Skeletal muscle cell (primary cell): Measurements from ENCODE around the gene GALNT10.

ENCODE experiments used
- DNase-seq: peaks from one replicate; pipeline ENCODE4 v3.0.0-alpha.2; 2010; ENCODE audit warnings: low read depth
- H3K4me3 ChIP-seq: 2 replicates; pipeline ENCODE4 v1.5.1; 2011; ENCODE audit warnings: low read depth, mild to moderate bottlenecking, control low read depth, low read length, moderate library complexity

Gene GALNT10

GRCh38 chr5:154222414-154222813 lies 31.9 kb downstream of the GALNT10 start:
- no peak overlapping the region for H3K4me3 ChIP-seq
- DNase-seq = no peak

GRCh38 chr5:154223320-154223719 lies 32.8 kb downstream of the GALNT10 start:
- no peak for DNase-seq
- no peak overlapping the region for H3K4me3 ChIP-seq

DNA sequence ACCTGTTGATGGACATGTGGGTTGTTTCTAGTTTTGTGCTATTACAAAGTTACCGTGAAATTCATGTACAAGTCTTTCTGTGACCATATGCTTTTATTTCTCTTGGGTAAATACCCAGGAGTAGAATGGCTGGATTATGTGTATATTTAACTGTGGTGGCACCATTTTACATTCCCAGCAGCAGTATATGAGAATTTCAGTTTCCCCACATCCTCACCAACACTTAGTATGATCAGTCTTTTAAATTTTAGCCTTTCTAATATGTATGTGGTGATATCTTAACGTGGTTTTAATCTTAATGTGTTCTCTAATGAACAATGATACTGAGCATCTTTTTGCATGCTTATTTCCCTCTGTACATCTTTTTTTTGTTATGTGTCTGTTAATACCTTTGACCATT lies 36.6 kb downstream of the GALNT10 start:
- no peak for DNase-seq
- no peak overlapping the region for H3K4me3 ChIP-seq

GRCh38 chr5:154228696-154229095 lies 38.2 kb downstream of the GALNT10 start:
- DNase-seq = no peak

DNA sequence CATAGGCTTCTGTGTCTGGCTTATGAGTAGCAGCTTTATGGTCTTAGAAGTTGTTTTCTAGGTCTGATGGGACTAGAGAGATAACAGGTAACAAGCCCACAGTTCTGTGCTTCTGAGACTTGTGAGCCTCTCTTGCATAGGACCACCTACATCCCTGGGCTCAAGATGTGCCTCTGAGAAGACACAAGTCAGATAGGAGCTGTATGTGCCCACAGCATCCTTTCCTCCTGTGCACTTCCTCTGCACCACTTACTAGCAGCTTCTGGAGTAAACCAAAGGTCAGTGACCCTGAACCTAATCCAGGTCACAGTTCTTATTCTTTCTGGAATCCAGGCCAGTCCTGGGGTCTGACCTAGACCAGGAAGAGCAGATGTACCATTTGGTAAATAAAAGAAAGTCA lies 40.0 kb downstream of the GALNT10 start:
- no peak overlapping the region for H3K4me3 ChIP-seq
- no peak for DNase-seq

More at GRCh38 chr5:154228696-154229095, 38.2 kb downstream of the GALNT10 start:
- H3K4me3 ChIP-seq = no peak overlapping the region

GRCh38 chr5:154234551-154234950 lies 44.0 kb downstream of the GALNT10 start:
- no peak overlapping the region for H3K4me3 ChIP-seq
- DNase-seq = no peak

GRCh38 chr5:154236011-154236410 lies 45.5 kb downstream of the GALNT10 start:
- no peak for DNase-seq

GRCh38 chr5:154236536-154237375 lies 46.2 kb downstream of the GALNT10 start:
- no peak for DNase-seq
- no peak overlapping the region for H3K4me3 ChIP-seq

More at GRCh38 chr5:154236011-154236410, 45.5 kb downstream of the GALNT10 start:
- H3K4me3 ChIP-seq = no peak overlapping the region

- H3K4me3 ChIP-seq = no peak overlapping the region
- DNase-seq = no peak
Measured at GRCh38 chr5:154237376-154237743, 46.8 kb downstream of the GALNT10 start.

- no peak overlapping the region for H3K4me3 ChIP-seq
- DNase-seq = no peak
Measured at GRCh38 chr5:154237946-154238345, 47.4 kb downstream of the GALNT10 start.

- no peak for DNase-seq
- H3K4me3 ChIP-seq = no peak overlapping the region
Measured at GRCh38 chr5:154238776-154239481, 48.4 kb downstream of the GALNT10 start.

DNA sequence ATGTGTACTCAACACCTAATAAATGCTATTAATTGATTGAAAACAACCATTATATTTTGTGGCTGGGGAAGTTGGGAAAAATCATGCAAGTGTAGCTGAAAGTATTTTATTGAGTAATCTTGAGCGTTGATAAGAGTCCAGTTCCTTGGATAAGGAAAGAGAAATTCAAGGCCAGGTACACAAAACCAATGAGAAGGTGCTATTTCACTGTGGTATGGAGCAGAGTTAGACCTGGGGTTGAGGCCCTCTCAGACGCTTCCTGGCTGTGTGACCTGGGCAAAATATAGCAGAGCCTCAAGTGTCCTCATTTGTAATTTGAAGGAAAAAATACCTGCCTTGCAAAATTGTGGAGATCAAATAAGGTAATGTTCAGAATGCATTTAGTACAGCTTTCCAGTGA lies 50.1 kb downstream of the GALNT10 start:
- H3K4me3 ChIP-seq = no peak overlapping the region
- no peak for DNase-seq

DNA sequence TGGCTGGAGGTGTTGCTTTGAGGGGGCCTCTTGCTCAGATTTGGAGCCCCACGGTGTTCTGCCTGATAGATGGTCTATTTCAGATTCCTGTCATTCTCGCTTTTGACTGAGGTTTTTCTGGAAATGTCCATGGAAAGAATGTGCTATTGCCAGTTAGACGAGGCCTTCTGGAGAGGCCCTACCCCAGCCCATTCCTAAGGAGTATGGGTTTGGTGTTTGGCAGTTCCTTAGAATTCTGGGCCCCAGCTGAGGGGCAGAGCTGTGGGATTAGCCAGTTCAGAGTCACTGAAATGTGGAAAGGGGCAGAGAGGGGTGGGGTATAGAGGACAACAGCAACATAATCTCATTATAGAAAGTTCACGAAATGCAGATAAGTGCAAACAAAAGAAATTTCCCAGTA lies 50.5 kb downstream of the GALNT10 start:
- H3K4me3 ChIP-seq = no peak overlapping the region
- no peak for DNase-seq

DNA sequence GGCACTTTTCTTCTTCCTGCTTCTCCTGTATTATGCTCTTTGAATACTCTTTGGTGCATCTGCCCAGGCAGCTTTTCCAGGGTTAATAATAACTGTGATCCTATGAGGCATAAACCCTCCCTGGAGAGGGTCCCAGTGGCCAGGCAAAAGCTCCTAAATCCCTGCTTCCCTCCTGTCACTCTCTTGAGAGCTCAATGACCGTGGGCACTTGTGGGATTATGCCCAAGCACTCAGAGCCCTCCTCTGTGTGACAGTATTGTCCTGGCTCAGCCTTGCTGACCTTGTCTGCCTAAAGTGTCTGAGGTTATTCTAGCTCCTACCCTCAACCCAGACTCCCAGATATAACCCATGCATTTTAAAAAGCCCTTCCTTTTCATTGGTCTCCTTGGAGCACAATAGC lies 51.9 kb downstream of the GALNT10 start:
- no peak overlapping the region for H3K4me3 ChIP-seq
- DNase-seq = no peak

GRCh38 chr5:154242964-154243376 lies 52.4 kb downstream of the GALNT10 start:
- H3K4me3 ChIP-seq = no peak overlapping the region
- DNase-seq = no peak

GRCh38 chr5:154243736-154244135 lies 53.2 kb downstream of the GALNT10 start:
- no peak for DNase-seq

DNA sequence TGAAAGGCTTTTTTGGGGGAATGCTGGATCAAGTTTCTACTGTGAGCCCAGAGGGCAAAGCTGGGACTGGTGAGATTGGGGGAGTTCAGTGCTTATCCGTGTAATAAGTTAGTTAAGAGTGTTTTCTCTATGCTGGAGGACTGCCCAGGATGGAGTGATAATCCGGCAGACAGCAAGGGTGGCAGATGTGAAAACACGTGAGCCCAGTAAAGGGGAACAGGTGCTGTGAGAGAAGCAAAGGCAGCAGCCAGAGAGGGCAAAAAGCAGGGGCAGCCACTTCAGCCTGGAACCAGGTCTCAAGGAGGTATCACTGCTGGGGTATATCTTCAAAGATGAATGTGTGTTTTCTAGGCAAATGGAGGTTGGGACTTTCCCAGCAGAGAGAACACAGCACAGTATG lies 53.9 kb downstream of the GALNT10 start:
- no peak overlapping the region for H3K4me3 ChIP-seq
- no peak for DNase-seq

More at GRCh38 chr5:154243736-154244135, 53.2 kb downstream of the GALNT10 start:
- H3K4me3 ChIP-seq = no peak overlapping the region

GRCh38 chr5:154248691-154249090 lies 58.2 kb downstream of the GALNT10 start:
- DNase-seq = no peak
- no peak overlapping the region for H3K4me3 ChIP-seq

- no peak for DNase-seq
- no peak overlapping the region for H3K4me3 ChIP-seq
Measured at GRCh38 chr5:154249826-154250225, 59.3 kb downstream of the GALNT10 start.

DNA sequence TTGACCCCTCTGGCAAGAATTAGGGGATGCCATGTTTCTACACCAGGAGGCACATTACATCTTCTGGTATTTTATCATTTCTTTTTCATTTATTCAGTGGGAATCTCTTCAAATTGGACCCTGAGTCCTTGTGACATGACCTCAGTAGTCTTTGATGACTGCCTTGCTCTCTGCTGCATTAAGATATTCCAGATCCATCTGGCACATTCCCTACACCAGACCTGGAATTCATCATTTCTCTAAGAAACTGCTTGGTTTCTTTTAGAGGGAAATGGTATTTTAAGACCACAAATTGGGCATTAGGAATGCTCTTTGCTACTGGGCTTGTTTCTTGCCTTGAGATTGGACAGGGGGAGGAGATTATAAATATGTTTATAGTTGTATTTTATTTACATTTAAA lies 61.0 kb downstream of the GALNT10 start:
- DNase-seq = no peak
- no peak overlapping the region for H3K4me3 ChIP-seq

DNA sequence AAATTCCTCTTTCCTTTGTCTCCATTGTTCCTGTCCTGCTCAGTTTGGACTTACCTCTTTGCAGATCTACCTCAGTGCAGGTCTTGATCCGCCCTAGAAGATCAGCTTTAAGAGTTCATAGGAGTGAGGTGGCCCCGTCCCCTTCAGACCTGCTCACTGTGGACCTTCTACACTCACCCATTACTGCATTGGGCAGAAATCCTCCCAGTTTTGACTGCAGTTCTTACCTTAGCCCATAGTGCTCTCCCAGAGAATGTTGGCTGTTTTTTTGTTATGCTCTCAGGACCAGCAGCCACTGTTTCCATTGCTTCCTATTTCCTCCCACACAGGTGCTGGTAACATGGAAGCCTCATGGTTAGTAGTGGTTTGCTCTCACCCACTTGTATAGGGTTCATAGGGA lies 63.3 kb downstream of the GALNT10 start:
- DNase-seq = no peak
- no peak overlapping the region for H3K4me3 ChIP-seq
